ENCODE measurements around the gene PRKCZ.
"Not testable (repeated sequence)": the region's sequence is repeated elsewhere in the genome, so short reads cannot be mapped to it uniquely, and the experiment has no call there.

PRKCZ gene

DNA sequence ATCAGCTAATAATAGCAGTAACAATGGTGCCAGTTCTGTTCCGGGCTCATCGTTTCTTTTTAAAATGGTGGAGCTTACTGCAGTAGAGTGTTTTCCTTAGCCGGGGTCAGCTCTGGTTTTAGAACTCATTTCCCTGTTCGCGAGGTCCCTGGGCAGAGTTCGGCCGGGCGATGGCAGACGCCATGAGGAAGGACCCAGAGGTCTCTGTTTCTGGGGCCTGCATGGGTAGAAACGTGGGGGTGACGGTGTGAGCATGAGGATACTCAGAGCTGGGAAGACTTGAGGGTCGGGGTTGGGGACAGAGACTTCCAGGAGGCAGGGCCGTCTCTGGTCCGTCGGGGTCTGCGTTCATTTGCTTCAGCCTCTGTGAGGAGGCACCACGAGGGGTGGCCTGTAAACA is 38.8 kb downstream of the PRKCZ start:
- DNase-seq, result no peak

DNA sequence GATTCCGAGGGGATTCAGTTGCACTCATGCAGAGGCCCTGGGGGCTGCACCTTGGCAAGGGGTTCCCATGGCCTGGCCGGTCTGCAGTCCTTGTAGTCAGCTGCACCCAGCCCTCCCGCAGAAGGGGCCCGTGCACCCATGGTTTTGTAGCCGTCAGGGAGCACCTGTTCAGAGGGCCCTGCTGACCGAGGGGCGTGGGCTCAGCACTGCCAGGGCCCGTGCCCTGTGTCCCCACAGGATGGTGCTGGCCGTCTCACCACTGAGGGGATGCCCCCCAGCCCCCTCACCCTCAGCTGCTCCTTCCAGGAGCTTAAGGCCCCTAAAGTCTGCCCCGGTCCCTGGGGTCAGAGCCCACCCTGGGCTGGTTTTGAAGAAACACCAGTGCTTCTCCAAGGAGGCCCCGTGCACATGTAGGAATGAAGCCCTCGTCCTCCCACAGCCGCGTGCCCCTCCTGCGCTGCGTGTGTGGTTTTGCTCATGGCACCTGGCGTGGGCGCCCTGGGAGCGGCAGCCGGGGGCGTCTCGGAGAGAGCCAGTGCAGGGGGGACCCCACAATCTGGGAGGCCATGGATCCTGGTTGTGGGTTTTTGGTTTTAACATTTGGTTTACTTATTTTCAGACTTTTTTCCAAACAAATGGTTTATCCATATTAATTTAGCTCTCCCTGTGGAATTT is 40.1 kb downstream of the PRKCZ start:
- no peak for DNase-seq

DNA sequence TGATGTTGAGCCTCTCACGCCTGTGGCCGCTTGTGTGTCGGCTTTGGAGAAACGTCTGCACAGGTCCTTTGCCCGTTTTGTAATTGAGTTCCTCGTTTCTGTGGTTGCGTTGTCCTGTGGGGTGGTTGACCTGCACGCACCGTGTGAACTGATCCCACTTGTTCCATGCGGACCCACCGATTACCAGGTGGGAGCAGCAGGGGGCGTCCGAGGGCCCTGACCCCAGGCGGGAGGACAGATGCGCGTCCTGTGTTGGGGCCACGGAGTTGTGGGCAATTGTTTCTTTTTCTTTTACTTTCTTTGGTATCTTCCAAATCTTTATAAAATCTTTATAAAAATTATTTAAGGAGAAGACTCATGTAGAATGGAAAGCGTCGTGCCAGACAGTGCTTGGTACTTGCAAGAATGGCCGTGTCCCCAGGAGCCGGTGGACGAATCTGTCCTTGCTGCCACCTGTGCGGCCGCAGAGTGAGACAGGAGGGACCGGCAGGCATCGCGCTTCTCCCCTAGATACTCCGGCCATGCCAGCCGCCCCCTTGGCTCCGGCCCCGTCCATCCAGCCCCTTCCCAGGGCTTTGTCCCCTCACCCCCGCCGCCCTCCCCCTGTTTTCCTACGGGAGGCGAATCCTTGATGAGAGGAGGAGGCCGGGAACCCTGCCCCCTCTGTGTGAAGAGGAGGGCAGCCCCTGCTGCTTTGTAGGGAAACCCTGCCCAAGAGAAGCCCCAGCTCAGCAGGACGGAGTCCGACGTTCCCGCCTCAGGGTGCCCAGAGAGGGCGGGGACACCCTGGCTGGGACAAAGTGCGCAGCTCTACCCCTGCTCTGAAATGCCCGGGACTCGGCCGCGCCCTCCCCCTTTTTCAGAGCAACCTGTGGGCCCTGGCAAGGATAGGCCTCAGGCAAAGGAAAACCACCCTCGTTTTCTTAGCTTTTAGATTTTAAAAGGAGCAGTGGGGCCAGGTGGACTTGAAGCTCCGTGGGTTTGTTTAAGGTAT is 41.7 kb downstream of the PRKCZ start:
- DNase-seq, result no peak

DNA sequence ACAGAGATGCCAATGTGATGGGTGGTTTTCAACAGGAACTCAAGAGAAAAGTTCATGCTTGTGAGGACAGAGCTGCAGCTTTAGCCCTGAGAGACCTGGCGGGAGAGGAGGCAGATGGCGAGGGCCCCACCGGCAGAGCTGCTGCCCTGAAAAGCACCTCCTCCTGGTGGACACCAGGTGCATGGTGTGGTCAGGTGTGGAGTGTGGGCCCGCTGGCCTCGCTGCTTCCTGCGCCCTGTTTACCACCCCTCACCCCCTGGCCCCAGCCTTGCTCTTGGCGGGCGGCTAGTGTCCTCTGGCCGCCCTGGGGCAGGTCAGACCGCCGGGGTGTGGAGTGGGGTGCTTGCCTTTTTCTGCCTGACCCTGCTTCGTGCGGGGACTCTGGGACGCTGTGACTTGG is 42.8 kb downstream of the PRKCZ start:
- DNase-seq, result no peak

DNA sequence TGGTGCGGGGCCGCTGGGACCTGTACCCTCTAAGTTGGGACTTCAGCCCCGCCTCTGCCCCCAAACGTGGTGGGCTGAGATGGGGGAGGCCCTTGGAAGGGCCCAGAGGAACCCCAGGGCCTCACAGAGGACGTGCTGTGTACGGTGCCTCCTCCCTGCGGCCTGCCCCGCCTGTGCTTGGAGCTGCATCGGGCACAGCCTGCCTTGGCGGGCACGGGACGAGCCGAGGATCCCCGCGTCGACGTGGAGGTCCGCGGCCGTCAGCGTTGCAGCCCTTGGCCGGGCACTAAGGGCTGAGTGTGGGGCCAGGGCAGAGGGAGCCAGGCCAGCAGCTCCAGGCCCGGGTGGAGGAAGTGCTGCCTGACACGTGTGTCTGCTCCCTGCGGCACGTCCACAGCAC is 43.4 kb downstream of the PRKCZ start:
- no peak for DNase-seq

DNA sequence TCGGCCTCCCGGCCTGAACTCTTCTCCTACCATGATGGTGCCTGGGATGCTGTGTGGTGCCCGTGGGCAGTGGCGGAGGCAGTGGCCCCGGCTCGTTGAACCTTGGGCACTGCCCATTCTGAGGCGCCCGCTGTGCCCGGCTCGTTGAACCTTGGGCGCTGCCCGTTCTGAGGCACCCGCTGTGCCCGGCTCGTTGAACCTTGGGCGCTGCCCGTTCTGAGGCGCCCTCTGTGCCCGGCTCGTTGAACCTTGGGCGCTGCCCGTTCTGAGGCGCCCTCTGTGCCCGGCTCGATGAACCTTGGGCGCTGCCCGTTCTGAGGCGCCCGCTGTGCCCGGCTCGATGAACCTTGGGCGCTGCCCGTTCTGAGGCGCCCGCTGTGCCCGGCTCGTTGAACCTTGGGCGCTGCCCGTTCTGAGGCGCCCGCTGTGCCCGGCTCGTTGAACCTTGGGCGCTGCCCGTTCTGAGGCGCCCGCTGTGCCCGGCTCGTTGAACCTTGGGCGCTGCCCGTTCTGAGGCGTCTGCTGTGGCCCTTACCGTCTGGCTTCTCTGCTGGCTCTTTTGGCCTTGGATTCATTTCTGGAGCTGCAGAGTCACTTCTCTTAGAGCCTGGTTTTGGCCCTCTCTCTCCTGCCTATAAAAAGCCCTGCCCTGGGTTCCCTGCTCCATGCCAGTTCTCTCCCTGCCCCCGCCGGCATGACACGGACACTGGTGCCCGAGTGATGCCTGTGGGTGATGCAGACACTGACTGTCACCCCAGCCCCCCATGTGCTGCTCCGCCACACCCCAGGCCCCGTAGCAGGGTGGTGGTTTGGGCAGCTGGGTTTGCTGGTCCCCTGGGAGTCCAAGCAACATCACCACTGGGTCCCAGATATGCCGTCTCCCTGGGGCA is 44.3 kb downstream of the PRKCZ start:
- not testable (repeated sequence) for DNase-seq

DNA sequence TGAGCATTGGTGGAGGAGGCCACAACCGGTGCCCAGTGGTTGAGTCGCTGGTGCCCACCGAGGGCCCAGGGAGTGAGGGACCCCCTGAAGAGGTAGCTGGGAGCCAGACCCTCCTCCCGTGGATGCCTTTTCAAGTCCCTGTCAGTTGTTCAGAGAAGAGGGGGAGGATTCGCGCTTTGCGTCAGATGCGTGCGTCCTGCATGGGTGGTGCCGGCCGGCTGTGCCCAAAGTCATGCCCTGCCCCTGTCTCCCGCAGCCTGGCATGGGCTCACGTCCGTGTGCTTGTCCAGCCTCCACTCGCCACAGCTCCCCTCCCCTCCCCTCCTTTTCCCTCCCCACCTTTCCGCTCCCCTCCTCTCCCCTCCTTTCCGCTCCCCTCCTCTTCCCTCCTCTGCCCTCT is 45.2 kb downstream of the PRKCZ start:
- no peak for DNase-seq

DNA sequence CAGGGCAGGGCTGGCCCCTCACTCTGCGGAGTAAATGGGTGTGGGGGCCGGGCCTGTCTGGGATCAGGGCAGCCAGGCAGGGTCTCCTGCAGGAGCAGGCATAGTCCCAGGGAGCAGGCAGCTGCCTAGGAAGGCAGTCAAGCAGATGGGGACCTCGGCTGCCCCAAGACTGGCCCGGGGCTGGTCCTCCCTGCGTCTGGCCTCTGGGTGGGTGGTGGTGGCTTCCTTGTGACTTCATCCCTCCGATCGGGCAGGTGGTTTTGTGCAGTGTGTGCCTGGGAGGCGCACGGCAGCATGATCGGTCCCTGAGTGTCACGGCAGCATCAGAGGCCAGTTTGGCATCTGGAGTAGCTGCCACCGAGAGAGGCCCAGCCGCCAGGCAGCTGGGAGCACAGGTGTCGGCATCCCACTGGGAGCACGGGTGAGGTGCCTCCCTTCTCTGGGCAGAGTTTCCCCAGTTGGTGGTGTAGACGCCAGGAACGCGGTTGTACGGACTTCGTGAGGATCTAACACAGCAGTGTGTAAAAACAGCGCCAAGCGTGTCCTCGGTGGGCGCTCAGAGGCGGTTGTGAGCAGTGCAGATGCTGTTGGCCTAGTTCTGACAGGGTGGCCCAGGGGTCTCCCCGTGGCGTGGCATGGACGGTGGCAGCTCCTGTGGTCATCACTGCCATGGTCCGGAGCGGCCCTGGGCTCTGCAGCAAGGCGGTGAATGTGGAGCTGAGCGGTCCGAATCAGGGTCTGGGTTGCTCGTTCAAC is 45.9 kb downstream of the PRKCZ start:
- DNase-seq, result no peak

DNA sequence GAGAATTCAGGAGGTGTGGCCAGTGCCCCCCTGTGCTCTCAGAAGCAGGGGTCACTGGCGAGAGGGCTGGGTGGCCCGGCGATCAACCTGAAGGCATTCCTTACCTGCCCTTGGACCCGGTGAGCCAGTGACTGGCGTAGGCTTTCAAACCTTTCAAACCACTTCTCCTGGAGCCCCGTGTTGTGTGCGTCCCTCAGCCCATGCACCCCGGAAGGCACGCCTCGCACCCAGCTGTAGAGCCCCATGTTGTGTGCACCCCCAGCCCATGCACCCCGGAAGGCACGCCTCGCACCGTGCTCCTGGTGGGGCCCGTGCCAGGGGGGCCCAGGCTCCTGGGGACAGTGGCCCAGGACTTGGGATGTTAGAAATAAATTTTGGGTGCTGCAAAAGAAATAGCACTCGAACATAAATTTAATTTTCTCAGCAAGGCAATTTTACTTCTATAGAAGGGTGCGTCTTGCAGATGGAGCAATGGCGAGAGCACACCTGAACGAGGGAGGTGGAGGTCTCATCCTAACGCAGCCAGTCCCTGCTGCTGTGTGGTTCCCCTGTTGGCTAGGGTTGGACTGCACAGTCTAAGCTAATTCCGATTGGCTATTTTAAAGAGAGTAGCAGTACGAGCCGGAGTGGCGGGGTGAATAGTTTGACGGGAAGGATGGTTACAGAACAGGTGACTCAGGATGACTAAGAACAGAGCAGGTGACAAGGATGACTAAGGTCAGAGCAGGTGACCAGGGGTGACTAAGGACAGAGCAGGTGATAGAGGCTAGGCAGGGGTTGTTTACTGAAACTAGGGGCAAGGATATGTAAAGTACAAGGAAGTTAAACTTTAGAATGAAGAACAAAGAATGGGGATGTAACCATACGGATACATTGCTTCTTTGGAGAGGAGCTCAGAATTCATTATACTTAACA is 47.4 kb downstream of the PRKCZ start:
- no peak for DNase-seq

DNA sequence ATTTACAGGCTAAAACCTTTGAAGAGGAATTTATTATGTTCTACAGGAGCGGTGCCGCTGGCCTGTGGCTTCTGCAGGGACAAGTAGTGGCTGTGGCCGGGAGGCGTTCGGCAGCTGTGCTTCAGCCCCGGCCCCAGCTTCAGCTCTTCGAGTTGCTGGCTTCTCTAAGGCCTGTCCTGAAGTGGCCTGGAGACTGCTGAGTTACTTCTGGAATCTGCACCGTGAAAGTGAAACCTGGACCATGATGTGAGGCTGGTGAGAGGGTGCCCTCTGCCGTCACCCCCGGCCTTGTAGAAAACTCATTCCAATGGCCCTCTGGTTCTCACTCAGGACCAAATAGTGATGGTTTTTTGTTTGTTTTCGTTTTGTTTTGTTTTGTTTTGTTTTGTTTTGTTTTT is 48.1 kb downstream of the PRKCZ start:
- DNase-seq, result no peak

DNA sequence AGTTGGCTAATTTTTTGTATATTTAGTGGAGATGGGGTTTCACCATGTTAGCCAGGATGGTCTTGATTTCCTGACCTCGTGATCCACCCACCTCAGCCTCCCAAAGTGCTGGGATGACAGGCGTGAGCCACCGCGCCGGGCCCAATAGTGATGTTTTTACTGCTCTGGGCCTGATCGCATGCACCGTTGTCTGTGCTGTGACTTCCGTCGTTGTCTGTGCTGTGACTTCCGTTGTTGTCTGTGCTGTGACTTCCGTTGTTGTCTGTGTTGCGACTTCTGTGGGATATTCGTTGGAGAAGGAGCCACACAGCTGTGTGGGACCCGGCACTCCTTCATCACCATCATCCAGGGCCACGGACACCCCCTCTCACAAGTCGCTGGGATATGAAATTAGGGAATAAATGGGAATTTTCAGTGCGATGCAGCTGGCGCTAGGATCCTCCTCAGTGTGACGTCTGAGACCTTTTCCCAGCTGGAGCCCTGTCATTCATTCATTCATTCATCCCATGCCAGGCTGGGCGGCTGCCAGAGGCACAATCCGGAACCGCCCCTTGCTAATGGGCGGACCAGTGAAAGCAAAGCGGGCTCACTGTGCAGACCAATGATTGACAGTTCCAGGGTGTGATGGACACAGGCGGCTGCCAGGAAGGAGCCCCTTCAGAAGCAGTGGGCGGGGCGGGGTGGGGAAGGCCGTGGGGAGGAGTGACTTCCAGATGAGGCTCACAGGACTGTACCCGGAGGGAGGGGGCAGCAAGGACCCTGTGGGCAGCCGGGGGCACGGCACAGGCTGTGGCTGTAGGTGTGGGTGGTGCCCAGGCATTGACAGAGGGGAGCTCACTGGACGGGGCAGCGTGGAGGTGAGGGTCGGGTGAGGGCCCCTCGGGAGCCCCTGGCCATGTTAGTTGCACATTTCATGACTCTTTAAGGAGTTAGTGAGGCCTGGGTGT is 48.9 kb downstream of the PRKCZ start:
- DNase-seq, result no peak

DNA sequence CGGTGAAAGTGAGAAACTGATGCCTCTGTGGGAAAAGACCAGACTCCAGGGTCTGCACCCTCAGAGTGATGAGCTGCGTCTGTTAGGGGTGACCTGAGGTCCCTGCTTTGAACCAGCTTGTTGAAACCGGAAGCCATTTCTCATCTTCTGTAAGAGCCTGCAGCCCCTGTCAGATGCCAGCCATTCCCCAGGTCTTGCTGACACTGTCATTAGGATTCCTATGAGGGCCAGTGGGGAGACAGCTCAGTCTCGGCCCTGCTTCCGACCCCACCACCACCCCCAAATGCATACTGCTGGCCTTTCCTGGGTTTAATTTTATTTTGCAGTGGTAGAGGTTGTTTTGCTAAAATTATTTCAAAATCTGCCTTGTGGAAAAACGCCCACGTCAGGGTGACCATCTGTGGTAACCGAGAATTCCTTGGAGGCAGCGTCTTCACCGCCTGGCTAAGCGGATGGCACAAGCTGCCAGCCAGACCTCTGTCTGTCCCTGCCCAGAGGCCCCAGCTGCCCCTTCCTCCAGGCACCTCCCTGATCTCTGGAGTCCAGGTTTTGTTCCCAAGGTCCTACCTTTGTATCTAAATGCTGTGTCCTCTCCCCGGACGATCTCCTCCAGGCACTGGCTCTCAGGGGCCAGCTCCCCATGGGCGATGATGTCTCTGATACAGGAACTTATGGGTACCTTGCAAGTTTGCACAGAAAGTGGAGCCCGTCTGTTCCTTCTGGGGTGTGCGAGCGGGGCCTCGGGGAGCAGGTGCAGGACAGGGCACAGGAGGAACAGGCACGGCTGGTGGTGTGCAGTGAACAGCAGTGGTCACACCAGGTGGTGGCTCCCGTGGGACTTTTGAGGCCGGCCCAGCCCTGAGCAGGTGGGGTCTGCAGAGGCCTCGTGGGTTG is 49.9 kb downstream of the PRKCZ start:
- DNase-seq, result no peak

DNA sequence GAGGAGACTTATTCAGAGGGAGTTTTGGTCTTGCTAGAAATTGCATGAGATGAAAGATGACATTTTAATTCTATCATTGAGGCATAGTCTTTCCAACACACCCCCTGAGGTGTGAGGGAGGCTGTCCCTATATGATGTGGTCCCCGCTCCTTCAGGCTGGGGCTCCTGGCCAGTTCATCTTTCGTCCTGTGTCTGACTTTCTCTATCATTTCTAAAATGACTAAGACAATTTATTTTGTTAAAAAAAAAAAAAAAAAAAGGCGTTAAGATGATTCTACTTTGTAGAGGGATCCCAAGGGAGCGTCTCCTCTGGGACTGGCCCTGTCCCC is 50.5 kb downstream of the PRKCZ start:
- DNase-seq, result no peak

DNA sequence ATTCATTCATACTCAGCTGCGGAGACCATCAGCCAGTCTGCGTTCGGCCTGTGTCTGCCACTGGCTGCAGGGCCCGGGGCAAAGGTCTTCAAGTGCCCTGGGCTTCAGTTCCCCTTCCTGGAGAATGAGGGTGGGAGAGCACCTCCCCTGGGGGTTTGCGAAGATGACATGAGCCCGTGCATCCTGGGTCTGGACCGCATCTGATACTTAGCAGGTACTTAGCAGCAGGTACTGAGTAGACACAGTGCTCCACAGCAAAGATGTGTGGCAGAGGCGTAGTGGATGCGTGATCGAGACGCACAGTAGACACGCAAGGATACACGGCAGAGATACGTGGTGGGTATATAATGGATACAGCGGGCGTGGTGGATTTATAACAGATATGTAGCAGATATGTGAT is 51.3 kb downstream of the PRKCZ start:
- no peak for DNase-seq

DNA sequence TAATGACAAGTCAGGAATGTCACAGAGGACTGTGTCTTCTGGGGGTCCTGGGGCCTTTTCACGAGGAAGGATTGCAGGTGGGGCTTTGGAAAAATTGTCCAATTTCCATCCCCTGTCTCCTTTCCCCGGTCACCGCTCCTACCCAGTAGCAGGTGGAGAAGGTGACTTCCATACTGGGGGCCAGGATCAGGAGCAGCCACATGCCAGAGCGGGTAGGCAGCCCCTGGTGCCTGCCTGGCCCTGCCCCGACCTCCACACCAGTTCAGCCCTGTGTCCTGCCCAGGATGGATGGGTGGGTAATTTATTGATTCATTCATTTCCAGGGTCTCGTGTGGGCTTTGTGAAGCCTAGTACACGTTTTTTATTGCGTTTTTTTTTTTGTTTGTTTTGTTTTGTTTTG is 51.7 kb downstream of the PRKCZ start:
- DNase-seq, result no peak

DNA sequence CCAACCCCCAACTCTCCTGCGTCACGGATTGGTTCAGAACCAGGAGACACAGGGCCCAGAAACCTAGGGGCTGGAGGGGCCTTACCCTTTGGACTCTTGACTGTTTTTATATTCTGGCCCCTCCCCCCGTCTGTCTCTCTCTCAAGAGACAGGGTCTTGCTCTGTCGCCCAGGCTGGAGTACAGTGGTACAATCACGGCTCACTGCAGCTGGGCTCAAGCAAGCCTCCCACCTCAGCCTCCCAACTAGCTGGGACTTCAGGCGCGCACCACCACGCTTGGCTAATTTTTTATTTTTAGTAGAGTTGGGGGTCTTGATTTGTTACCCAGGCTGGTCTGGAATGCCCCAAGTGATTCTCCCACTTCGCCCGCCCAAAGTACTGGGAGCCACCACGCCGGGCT is 52.5 kb downstream of the PRKCZ start:
- no peak for DNase-seq

DNA sequence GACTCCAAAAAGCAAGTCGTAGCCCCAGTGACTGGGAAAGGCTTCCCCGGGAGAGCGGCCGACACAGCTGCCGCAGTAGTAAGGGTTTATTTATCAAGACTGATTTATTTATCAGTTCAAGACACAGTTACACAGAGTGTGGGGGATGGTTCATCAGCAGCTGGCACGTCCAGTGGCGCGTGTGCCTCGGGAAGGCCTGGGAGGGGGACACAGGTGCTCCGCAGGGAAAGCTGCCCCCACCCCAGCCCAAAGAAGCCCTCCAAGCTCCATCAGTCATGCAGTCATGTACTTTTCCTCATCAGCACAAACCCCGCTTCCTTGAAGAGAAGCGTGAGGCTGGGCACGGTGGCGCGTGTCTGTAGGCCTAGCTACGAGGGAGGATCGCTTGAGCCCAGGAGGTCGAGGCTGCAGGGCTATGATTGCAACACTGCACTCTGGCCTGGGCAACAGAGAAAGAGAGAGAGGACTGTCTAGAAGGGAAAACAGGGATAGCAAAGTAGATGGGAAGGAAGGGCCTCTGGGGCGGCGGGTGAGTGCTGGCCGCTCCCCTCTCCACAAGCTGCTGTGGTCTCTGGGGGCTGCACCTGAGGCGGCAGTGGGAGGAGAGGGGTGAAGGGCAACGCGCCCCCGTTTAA is 53.2 kb downstream of the PRKCZ start:
- no peak for DNase-seq

DNA sequence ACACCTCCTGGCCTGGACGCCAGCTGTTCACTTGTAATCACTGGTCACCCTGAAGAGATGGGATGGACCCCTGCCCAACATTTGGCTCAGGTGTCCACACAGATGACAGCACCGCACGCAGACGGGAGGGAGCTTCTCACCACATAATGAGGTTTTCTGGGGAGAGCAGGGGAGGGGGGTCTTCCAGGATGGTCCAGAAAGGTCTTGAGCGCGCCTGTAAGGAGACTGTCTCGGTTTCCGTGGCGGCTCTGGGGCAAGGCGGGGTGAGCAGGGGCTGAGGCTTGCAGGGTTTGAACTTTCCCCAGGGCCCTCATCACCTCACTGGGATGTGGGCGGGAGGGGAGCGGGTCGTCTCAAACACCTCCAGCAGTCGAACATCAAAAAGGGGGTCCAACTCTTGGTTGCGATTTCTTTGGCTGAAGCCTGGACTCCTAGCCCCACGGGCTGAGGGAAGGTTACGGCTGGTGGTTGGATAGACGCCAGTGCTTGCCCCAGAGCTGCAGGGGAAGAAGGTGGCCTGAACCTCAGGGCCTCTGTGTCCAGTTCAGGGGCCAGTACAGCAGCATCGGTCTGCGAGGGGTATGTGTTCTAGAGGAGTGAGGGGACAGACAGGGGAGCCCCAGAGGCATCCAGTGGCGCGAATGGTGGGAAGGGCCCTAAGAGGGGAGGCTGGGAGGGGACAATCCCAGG is 53.8 kb downstream of the PRKCZ start:
- DNase-seq, result no peak

Measured in NCI-H1436 (cell line).